Panc1 (cell line): Measurements from ENCODE around the gene PRSS21. TPM values are rescaled to one million over a fixed set of nuclear protein-coding genes. Genes with fewer than 3 reads are reported as not detected.

Experiments used
- ATAC-seq: fragments of 200-7000 bp; cut with Tn5 transposase; 2 replicates; pipeline ENCODE4 v1.9.1; 2020; ENCODE audit warnings: mild to moderate bottlenecking, moderate library complexity
- BruUV-seq: library from RNA; stranded (reverse); fragments of 400-500 nt; replicated peaks from 2 replicates; lab custom pipeline; 2021; lab: Mats Ljungman, UMichigan
- CTCF ChIA-PET: fragments of 300-600 bp; sonication (Branson Sonifier 250); formaldehyde crosslinking; loops from one replicate; lab custom pipeline; 2022; ENCODE audit warnings: antibody characterized with exemption; lab: Charles Lee
- POLR2A ChIA-PET: fragments of 300-600 bp; sonication (Branson Sonifier 250); formaldehyde crosslinking; loops from one replicate; lab custom pipeline; 2022; ENCODE audit warnings: antibody characterized with exemption; lab: Charles Lee
- DNase-seq: peaks from one replicate; pipeline ENCODE4 v3.0.0-alpha.2; 2010; ENCODE audit warnings: low read depth, low spot score
- H3K27ac ChIP-seq: 2 replicates; pipeline ENCODE4 v1.5.1; 2011; ENCODE audit warnings: mild to moderate bottlenecking, low read length, inconsistent platforms
- H3K27me3 ChIP-seq: fragments of 200-500 bp; sonication (Bioruptor generic); 2 replicates; pipeline ENCODE4 v1.6.0; 2014; ENCODE audit warnings: low read length, inconsistent platforms; ENCODE audit not compliant: control insufficient read depth, insufficient read depth
- H3K36me3 ChIP-seq: fragments of 200-500 bp; sonication (Bioruptor generic); 2 replicates; pipeline ENCODE4 v1.5.1; 2014; ENCODE audit warnings: inconsistent platforms, mild to moderate bottlenecking, low read length, moderate library complexity; ENCODE audit not compliant: control insufficient read depth, insufficient read depth
- H3K4me1 ChIP-seq: 2 replicates; pipeline ENCODE4 v1.5.1; 2011; ENCODE audit warnings: inconsistent platforms, mild to moderate bottlenecking, low read length, moderate library complexity; ENCODE audit not compliant: control insufficient read depth, insufficient read depth
- H3K4me3 ChIP-seq, 2 experiments: 2 replicates each; pipeline ENCODE4 v1.5.1; 2011 to 2012; ENCODE audit warnings: low read depth in 2 of 2, low read length in 2 of 2, mild to moderate bottlenecking in 2 of 2, inconsistent platforms in 1 of 2, moderate library complexity in 1 of 2
- H3K9me3 ChIP-seq: fragments of 200-500 bp; sonication (Bioruptor generic); 2 replicates; pipeline ENCODE4 v1.5.1; 2014; ENCODE audit warnings: low read depth, mild to moderate bottlenecking, inconsistent platforms, low read length, moderate library complexity; ENCODE audit not compliant: control insufficient read depth, insufficient read depth
- CTCF ChIP-seq: fragments of 450-650 bp; IDR thresholded peaks from 2 replicates; pipeline ENCODE4 v1.5.1; 2017; ENCODE audit warnings: mild to moderate bottlenecking
- POLR2AphosphoS5 ChIP-seq: IDR thresholded peaks from 2 replicates; pipeline ENCODE4 v1.6.1; 2012; ENCODE audit warnings: mild to moderate bottlenecking, low read depth, low read length, moderate library complexity
- SIN3A ChIP-seq: IDR thresholded peaks from 2 replicates; pipeline ENCODE4 v1.6.1; 2012; ENCODE audit warnings: low read depth, mild to moderate bottlenecking, low read length, moderate library complexity, borderline replicate concordance; ENCODE audit not compliant: insufficient read depth
- TCF7L2 ChIP-seq: IDR thresholded peaks from 2 replicates; pipeline ENCODE4 v1.6.1; 2011; ENCODE audit warnings: mild to moderate bottlenecking, low read depth, low read length, inconsistent platforms
- in situ Hi-C: cut with HindIII; loops from 2 replicates; pipeline ENCODE4 v1.10.0; 2016; ENCODE audit warnings: low sequenced_read_pairs, low pct_unique_long_range_greater_than_20kb
- intact Hi-C: fragments of 100-400 bp; cut with micrococcal nuclease; formaldehyde crosslinking; loops from one replicate; pipeline ENCODE4 v1.10.0; 2022; ENCODE audit not compliant: unreplicated experiment
- total RNA-seq: library from RNA; stranded (reverse); gene quantifications from one replicate; pipeline ENCODE4 v1.2.1, GENCODE V29; 2021; ENCODE audit not compliant: unreplicated experiment
- TF ChIP-seq, protein P1 (sequence below), 2 experiments: IDR thresholded peaks; 2 replicates each; pipeline ENCODE4 v1.6.1; 2011 to 2012; ENCODE audit warnings: low read depth in 2 of 2, control low read depth in 1 of 2, low read length in 1 of 2, mild to moderate bottlenecking in 1 of 2, moderate library complexity in 1 of 2; ENCODE audit not compliant: insufficient read depth in 1 of 2

The PRSS21 gene
- total RNA-seq, 1 experiment from 2014 or later, result not detected

- peaks cover 7% of the 10 kb centered on the region for H3K9me3 ChIP-seq
- no TSS peak for BruUV-seq
- no peaks in the 10 kb centered on the region for H3K27me3 ChIP-seq
- TF ChIP-seq POLR2AphosphoS5, result no peak
- TF ChIP-seq TCF7L2, result no peak
- TF ChIP-seq, protein P1, sequence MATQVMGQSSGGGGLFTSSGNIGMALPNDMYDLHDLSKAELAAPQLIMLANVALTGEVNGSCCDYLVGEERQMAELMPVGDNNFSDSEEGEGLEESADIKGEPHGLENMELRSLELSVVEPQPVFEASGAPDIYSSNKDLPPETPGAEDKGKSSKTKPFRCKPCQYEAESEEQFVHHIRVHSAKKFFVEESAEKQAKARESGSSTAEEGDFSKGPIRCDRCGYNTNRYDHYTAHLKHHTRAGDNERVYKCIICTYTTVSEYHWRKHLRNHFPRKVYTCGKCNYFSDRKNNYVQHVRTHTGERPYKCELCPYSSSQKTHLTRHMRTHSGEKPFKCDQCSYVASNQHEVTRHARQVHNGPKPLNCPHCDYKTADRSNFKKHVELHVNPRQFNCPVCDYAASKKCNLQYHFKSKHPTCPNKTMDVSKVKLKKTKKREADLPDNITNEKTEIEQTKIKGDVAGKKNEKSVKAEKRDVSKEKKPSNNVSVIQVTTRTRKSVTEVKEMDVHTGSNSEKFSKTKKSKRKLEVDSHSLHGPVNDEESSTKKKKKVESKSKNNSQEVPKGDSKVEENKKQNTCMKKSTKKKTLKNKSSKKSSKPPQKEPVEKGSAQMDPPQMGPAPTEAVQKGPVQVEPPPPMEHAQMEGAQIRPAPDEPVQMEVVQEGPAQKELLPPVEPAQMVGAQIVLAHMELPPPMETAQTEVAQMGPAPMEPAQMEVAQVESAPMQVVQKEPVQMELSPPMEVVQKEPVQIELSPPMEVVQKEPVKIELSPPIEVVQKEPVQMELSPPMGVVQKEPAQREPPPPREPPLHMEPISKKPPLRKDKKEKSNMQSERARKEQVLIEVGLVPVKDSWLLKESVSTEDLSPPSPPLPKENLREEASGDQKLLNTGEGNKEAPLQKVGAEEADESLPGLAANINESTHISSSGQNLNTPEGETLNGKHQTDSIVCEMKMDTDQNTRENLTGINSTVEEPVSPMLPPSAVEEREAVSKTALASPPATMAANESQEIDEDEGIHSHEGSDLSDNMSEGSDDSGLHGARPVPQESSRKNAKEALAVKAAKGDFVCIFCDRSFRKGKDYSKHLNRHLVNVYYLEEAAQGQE (IDR thresholded peaks at IDR 0.05; ENCODE audit: insufficient read depth in 1 of 2, low read depth in 2 of 2, low read length in 1 of 2), result no peak
- TF ChIP-seq CTCF, result no peak
- TF ChIP-seq SIN3A, result no peak
- DNase-seq, result no peak
- intact Hi-C loops (no loop called here), in situ Hi-C loops (no loop called here)
- ChIA-PET POLR2A (no interaction called here), CTCF (interaction anchor here (0.6 to 0.9 kb wide), 3 partner anchors 11 to 49 kb away, joined by 4 to 14 read pairs (median 5); no protein-coding TSS in a partner anchor)
- H3K36me3 ChIP-seq, result no peaks in the 10 kb centered on the region
- H3K4me3 ChIP-seq, result peak overlapping the region; percentile 37 to 65
- peaks cover 20% of the 10 kb centered on the region for H3K4me1 ChIP-seq
- H3K27ac ChIP-seq, result peak overlapping the region; percentile 79
- peak; percentile 6 for ATAC-seq
Observed at GRCh38 chr16:2856686-2857450, 39.8 kb downstream of the PRSS21 start.

DNA sequence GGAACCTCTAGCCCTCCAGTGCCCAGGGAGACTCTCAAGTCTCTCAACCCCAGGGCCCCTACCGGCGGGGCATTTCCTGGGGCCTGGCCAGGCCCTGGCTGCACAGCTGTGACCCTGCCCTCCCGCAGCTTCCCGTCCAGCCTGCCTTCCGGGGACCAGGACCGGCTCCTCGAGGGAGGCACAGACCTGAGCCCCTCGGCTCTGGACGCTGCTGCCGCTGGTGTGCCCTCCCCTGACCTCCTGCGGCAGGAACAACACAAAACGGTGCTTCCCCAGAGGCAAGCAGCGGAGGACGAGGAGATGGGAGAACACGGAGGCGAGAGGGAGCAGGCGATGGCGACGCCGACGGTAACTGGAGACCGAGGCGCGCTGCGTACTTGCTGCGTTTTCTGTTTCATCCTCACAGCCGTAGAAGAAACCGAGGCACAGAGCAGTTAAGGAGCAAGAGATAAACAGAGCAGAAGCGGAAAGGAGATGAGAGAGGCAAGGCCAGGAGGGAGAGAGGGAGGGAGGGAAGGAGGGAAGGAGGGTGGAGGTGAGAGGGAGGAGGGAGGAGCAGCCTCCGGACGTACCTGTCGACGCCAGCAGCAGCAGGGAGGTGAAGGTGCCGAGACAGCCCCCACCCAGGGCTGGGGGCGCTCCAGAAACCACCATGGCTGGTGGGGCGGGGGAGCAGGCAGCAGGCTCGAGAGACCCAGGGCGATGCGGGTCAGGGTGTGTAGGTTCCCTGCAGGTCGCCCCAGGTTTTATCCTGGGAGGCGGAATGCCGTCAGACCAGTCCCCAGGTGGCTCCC lies 40.6 kb downstream of the PRSS21 start, which contains the start of gene PRSS22:
Gene PRSS22 (minus strand): TSS at position 720 of the 794 bp plus-strand sequence. CDS start 66 bp downstream, at position 654.
- DNase-seq, result no peak
- Histone ChIP-seq H3K27ac (peak within 1 kb of the TSS; percentile 79), H3K4me3 (peak within 1 kb of the TSS; percentile 37 to 65), H3K4me1 (peaks cover 18% of the 10 kb centered on the region), H3K9me3 (peaks cover 7% of the 10 kb centered on the region), H3K27me3 (no peaks in the 10 kb centered on the region), H3K36me3 (no peaks in the 10 kb centered on the region)
- TF ChIP-seq CTCF, result no peak
- no peak for TF ChIP-seq SIN3A
- TF ChIP-seq, protein P1 (IDR thresholded peaks at IDR 0.05; ENCODE audit: insufficient read depth in 1 of 2, low read depth in 2 of 2, low read length in 1 of 2), result no peak
- no peak for TF ChIP-seq TCF7L2
- TF ChIP-seq POLR2AphosphoS5, result no peak
- BruUV-seq, result no TSS peak
- intact Hi-C loops (no loop called here), in situ Hi-C loops (no loop called here)
- ChIA-PET POLR2A (no interaction called here), CTCF (no interaction called here)
- ATAC-seq, result peak; percentile 70
